ENCODE data around the gene AGMO.

DNA sequence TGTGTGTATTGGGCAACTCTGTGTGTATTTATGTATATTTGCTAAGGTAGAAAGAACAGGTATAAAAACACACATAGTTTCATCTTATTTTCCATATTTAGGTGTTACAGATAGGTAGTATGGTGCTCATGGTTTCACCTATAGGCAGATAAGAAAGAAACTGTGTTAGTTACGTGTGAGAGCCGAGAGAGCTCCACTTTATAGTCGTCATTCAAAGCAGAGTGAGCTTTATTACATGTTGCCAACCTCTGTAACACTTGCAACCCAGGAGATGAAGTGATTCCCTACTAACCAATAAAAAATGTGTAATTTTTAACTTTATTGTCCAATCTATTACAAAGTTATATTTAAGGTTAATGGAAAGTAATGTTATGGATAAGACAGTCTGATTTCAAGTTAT, 121.3 kb downstream of the AGMO start:
- TF ChIP-seq, protein P1, sequence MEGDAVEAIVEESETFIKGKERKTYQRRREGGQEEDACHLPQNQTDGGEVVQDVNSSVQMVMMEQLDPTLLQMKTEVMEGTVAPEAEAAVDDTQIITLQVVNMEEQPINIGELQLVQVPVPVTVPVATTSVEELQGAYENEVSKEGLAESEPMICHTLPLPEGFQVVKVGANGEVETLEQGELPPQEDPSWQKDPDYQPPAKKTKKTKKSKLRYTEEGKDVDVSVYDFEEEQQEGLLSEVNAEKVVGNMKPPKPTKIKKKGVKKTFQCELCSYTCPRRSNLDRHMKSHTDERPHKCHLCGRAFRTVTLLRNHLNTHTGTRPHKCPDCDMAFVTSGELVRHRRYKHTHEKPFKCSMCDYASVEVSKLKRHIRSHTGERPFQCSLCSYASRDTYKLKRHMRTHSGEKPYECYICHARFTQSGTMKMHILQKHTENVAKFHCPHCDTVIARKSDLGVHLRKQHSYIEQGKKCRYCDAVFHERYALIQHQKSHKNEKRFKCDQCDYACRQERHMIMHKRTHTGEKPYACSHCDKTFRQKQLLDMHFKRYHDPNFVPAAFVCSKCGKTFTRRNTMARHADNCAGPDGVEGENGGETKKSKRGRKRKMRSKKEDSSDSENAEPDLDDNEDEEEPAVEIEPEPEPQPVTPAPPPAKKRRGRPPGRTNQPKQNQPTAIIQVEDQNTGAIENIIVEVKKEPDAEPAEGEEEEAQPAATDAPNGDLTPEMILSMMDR (IDR thresholded peaks at IDR 0.05) = no peak
- TF ChIP-seq POLR2AphosphoS5 (IDR thresholded peaks at IDR 0.05; ENCODE audit: low read depth, low read length) = no peak
- no peak for TF ChIP-seq SIN3A (IDR thresholded peaks at IDR 0.05; ENCODE audit: borderline replicate concordance, insufficient read depth, low read depth, low read length)

All from Panc1 (cell line).